HCT116 (cell line): ENCODE results near the gene IGSF3.
"Not testable (repeated sequence)": the region's sequence is repeated elsewhere in the genome, so short reads cannot be mapped to it uniquely, and the experiment has no call there.

ENCODE experiments used
- CBX3 ChIP-seq: IDR thresholded peaks from 2 replicates; pipeline ENCODE4 v1.6.1; 2012; ENCODE audit warnings: low read depth
- CEBPB ChIP-seq: IDR thresholded peaks from 2 replicates; pipeline ENCODE4 v1.6.1; 2012; ENCODE audit warnings: low read depth
- CTCF ChIP-seq, 3 experiments: fragments of 200-600 bp in 1 of 3; sonication (generic) in 1 of 3; IDR thresholded peaks in 2 of 3; conservative IDR thresholded peaks in 1 of 3; 2 replicates each; pipeline ENCODE4 v1.5.1; 2012 to 2017; ENCODE audit warnings: low read depth in 2 of 3, low read length in 2 of 3, antibody characterized with exemption in 1 of 3, borderline replicate concordance in 1 of 3, control low read depth in 1 of 3, mild to moderate bottlenecking in 1 of 3, mixed read lengths in 1 of 3, mixed run types in 1 of 3, moderate library complexity in 1 of 3; ENCODE audit not compliant: insufficient read depth in 1 of 3
- EZH2 ChIP-seq: fragments of 200-600 bp; sonication (generic); IDR thresholded peaks from 2 replicates; pipeline ENCODE4 v1.6.1; 2017; ENCODE audit warnings: antibody characterized with exemption, mixed run types
- POLR2A ChIP-seq: IDR thresholded peaks from 2 replicates; pipeline ENCODE4 v1.7.0; 2011; ENCODE audit warnings: borderline replicate concordance; ENCODE audit not compliant: insufficient read depth, insufficient read length; ENCODE audit errors: extremely low read depth
- POLR2AphosphoS5 ChIP-seq: IDR thresholded peaks from 2 replicates; pipeline ENCODE4 v1.6.1; 2011; ENCODE audit warnings: mild to moderate bottlenecking, low read depth, low read length, moderate library complexity
- RAD21 ChIP-seq: IDR thresholded peaks from 2 replicates; pipeline ENCODE4 v1.6.1; 2012; ENCODE audit warnings: low read depth, mild to moderate bottlenecking
- REST ChIP-seq: IDR thresholded peaks from 2 replicates; pipeline ENCODE4 v1.6.1; 2012; ENCODE audit warnings: low read depth
- YY1 ChIP-seq: IDR thresholded peaks from 2 replicates; pipeline ENCODE4 v1.6.1; 2011; ENCODE audit warnings: low read length, low read depth, moderate library complexity, mild to moderate bottlenecking; ENCODE audit not compliant: insufficient replicate concordance; ENCODE audit errors: extremely low read depth
- ZNF274 ChIP-seq: fragments of 200-500 bp; sonication (Bioruptor generic); IDR thresholded peaks from 2 replicates; pipeline ENCODE4 v1.6.1; 2014; ENCODE audit warnings: mild to moderate bottlenecking, low read depth, low read length, inconsistent platforms

GRCh38 chr1:116629441-116629840 is 38.1 kb downstream of the IGSF3 start:
- TF ChIP-seq ZNF274; POLR2A; REST; CTCF (IDR thresholded peaks at IDR 0.05 in 2 of 3, conservative IDR thresholded peaks at IDR 0.05 in 1 of 3; ENCODE audit: borderline replicate concordance in 1 of 3, insufficient read depth in 1 of 3, low read depth in 2 of 3, low read length in 2 of 3); CEBPB; POLR2AphosphoS5; YY1; EZH2; RAD21; CBX3: not testable (repeated sequence)
